Measurements from ENCODE around the gene STXBP5. TPM values are rescaled to one million over a fixed set of nuclear protein-coding genes. Genes with fewer than 3 reads are reported as not detected.

Gene STXBP5
- total RNA-seq, 3 donors from 2014 or later: 42.0 to 71.1 (median 47.8) TPM

DNA sequence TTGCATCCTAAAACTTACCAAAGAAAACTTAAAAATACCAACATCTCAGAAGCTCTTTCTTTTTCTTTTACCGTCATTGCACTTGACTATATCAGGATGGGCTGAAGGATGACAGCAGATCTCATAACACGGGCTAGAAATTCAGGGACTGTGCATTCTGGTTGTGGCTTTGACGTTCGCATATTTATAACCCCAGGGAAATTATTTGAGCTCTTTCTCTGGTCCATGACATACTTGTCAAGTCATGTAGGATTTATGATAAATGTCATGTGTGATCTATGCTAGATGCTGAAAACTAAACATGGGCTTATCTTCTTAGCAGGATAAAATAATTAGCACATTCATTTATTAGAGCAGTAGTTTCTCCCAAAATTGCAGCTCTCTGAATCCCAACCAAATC is 229.9 kb downstream of the STXBP5 start:
- Histone ChIP-seq H3K36me3 (ENCODE audit: low read depth) (no peaks in the 10 kb centered on the region), H3K9me3 (no peaks in the 10 kb centered on the region), H3K4me3 (no peak overlapping the region), H3K4me1 (ENCODE audit: low read depth) (no peaks in the 10 kb centered on the region)
- DNase-seq (no peak), ATAC-seq (no peak)
- intact Hi-C loops (cut with DNase I, micrococcal nuclease): no loop called here
- TF ChIP-seq, protein P1, sequence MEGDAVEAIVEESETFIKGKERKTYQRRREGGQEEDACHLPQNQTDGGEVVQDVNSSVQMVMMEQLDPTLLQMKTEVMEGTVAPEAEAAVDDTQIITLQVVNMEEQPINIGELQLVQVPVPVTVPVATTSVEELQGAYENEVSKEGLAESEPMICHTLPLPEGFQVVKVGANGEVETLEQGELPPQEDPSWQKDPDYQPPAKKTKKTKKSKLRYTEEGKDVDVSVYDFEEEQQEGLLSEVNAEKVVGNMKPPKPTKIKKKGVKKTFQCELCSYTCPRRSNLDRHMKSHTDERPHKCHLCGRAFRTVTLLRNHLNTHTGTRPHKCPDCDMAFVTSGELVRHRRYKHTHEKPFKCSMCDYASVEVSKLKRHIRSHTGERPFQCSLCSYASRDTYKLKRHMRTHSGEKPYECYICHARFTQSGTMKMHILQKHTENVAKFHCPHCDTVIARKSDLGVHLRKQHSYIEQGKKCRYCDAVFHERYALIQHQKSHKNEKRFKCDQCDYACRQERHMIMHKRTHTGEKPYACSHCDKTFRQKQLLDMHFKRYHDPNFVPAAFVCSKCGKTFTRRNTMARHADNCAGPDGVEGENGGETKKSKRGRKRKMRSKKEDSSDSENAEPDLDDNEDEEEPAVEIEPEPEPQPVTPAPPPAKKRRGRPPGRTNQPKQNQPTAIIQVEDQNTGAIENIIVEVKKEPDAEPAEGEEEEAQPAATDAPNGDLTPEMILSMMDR (IDR thresholded peaks at IDR 0.05): no peak

DNA sequence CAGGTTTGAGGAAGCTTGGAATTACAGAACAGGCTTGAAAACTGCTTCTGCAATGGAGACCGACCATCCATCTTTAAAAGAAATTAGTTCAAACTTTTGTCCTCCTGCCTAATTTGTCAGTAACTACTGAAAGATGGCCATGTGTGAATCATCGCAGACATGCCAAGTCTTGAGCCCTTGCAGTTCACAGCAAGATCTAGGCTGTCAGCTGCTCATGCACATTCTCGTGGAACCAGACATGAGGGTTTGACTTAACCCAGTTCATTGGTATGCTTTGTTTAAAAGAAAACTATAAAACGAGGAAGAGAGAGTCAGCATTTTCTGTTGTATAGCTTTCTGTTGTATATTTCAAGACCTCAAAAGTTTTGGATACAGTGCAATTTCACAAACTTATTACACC is 230.3 kb downstream of the STXBP5 start:
- ATAC-seq: no peak
- Histone ChIP-seq H3K9me3 (no peaks in the 10 kb centered on the region), H3K36me3 (ENCODE audit: low read depth) (no peaks in the 10 kb centered on the region), H3K4me1 (ENCODE audit: low read depth) (no peaks in the 10 kb centered on the region), H3K4me3 (no peak overlapping the region)
- intact Hi-C loops (cut with DNase I, micrococcal nuclease): no loop called here
- DNase-seq: no peak
- TF ChIP-seq, protein P1 (IDR thresholded peaks at IDR 0.05): no peak

DNA sequence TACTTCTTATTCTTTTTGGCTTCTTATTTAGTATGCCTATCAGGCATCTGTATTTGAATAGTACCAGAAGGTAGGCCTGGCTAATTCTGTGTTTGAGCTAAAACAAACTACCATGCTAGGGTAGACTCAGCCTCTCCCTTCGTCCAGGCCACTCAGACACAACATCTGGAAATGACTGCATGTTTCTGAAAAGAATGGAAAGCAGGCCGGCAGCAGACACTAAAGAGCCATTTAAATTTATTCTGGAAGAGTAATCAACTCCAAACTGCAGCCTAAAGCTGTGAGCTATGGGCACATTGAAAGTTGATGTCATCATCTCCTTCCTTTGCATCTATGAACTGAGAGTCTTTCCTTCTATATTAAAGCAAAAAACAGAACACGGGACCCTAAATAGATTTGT is 233.4 kb downstream of the STXBP5 start:
- Histone ChIP-seq H3K4me3 (no peak overlapping the region), H3K4me1 (ENCODE audit: low read depth) (no peaks in the 10 kb centered on the region), H3K9me3 (no peaks in the 10 kb centered on the region), H3K36me3 (ENCODE audit: low read depth) (no peaks in the 10 kb centered on the region)
- TF ChIP-seq, protein P1 (IDR thresholded peaks at IDR 0.05): no peak
- intact Hi-C loops (cut with DNase I, micrococcal nuclease): no loop called here
- no peak for ATAC-seq
- no peak for DNase-seq

DNA sequence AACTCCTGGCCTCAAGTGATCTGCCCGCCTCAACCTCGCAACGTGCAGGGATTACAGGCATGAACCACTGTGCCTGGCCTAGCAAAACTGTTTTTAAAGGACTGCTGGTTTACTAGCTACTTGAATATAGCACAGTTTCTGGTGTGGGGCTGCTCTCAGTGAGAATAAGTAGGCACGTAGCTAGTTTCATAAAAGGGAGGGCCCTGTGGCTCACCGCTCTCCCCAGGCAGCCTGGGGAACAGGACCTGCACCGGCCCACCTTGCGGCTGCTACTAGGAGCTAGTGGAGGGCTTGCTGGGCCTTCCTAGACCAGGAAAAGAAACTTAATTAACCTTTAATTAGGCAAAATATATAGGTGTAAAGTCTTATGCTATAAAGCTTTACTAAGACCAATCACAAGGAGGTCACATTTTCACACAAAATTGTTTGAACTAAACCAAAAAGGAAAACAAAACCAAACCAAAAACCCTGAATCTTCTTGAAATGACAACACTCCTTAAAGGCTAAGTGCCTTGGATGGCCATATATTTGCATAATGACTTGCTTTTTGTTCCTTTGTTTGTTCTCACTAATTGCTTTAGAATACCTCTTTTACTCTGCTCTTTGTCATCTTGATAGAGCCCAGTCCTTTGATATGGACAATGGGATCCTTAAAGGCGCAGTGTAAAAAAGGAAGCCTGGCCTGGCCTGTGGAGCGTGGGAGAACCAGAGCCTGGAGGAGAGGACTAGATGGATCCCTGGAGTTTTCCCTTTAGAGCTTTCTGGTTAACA is 234.7 kb downstream of the STXBP5 start:
- H3K9me3 ChIP-seq: no peaks in the 10 kb centered on the region
- H3K4me1 ChIP-seq (ENCODE audit: low read depth): no peaks in the 10 kb centered on the region
- TF ChIP-seq, protein P1 (IDR thresholded peaks at IDR 0.05): no peak
- H3K4me3 ChIP-seq: no peak overlapping the region
- DNase-seq (no peak), ATAC-seq (no peak)
- H3K36me3 ChIP-seq (ENCODE audit: low read depth): no peaks in the 10 kb centered on the region
- intact Hi-C loops (cut with DNase I, micrococcal nuclease): no loop called here

All from mucosa of descending colon (tissue), 3 donors.